Left renal cortex interstitium (tissue), 4 donors: Measurements from ENCODE around the gene IGF1R. TPM values are rescaled to one million over a fixed set of nuclear protein-coding genes. Genes with fewer than 3 reads are reported as not detected.

Experiments
- DNase-seq, 4 donors: peaks; one replicate each; pipeline ENCODE4 v3.0.0-alpha.2; 2013; ENCODE audit warnings: low read depth in 4 of 4, low spot score in 2 of 4, missing footprints in 1 of 4
- polyA plus RNA-seq, 4 donors: library from polyadenylated mRNA; unstranded; fragments of 120-200 nt; gene quantifications; one replicate each; pipeline ENCODE4 v1.2.1, GENCODE V29; 2013; ENCODE audit not compliant: insufficient read length in 4 of 4

The IGF1R gene
- polyA plus RNA-seq, 4 donors, result 38.3 to 61.2 (median 50.7) TPM

- DNase-seq, result no peak
Measured at GRCh38 chr15:98699591-98700424, 51.5 kb downstream of the IGF1R start.

GRCh38 chr15:98700519-98700918, 52.2 kb downstream of the IGF1R start:
- no peak for DNase-seq

GRCh38 chr15:98703126-98703685, 54.9 kb downstream of the IGF1R start:
- no peak for DNase-seq

DNA sequence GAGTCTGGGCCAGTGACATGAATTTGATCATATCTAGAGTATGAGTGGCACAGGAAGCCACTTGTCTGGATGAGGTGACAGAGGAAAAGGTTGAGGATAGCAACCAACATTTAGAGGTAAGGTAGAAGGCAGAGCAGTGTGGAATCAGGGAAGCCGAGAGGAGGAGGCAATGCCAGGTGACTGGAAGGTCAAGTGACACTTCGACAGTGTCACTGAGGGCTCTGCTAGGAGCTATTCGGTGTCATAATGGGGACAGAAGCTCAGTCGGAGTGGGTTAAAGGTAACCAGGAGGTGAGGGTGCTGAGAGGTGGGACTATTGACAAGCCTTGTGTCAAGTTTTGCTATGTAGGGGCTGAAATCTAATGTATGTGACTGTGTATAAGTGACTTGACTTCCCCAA, 56.7 kb downstream of the IGF1R start:
- DNase-seq, result no peak

- no peak for DNase-seq
Measured at GRCh38 chr15:98706387-98706786, 58.0 kb downstream of the IGF1R start.

DNA sequence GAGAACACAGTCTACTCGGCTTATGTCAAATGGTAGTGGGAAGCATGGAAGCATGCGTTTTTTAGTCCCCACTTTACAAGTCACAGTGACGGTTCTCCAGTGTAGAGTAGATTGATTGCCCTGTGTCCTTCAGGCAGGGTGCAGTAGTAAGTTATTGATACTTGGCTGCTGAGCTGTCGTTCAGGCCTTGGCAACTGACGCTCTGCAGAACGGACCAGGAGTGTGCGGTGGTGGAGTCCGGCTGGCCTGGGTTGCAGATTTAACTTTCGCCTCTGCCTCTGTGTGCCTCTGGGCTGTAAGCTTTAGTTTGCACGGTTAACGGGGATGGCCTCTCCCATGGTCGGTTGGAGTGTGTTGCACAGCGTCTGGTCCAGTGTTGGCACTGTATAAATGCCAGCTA, 58.6 kb downstream of the IGF1R start:
- no peak for DNase-seq

DNA sequence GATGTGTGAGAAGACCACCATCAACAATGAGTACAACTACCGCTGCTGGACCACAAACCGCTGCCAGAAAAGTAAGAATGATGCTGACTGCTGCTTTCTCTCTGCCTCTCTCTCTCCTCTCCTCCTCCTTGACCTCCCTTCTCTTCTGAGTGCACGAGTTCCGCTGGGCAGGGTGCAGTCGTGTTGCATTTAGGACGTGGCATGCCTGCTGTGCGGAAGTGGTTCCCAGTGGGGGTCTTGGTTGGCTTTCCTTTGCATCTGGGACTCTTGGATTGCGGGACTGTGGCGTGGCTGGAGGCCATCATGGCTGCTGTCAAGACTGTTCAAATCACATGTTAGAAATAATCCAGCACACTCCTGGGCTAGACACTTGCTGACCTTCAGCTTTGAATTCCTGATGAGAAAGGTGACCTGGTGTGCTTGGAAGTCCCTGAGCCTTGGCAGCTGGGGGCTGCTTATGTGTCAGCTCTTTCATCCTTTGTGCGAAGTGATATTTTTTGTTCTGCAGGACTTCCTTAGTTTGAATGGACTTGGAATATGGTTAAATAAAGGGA, 59.8 kb downstream of the IGF1R start:
- DNase-seq, result no peak

GRCh38 chr15:98711810-98712209, 63.5 kb downstream of the IGF1R start:
- DNase-seq, result no peak

GRCh38 chr15:98712845-98713584, 64.7 kb downstream of the IGF1R start:
- DNase-seq, result no peak

GRCh38 chr15:98713585-98714001, 65.3 kb downstream of the IGF1R start:
- DNase-seq, result no peak

DNA sequence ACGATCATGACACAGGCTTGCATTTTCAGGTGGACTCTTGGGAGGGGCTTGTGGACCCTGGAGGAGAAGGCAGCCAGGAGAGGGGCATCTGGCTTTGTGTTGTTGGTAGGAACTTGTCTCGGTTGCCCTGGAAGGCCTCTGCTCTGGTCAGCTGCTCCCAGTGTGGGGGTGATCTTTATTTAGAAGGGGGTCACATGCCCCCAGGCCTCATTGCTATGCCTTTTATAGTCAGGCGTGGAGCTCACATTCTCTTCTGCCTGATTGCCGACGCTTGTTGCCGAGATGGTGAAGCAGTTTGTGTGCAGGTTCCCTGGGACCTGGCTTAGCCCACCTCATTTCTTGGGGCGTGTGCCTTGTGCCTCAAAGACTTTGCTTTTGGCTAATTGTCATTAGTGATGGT, 66.6 kb downstream of the IGF1R start:
- no peak for DNase-seq

GRCh38 chr15:98715401-98715800, 67.1 kb downstream of the IGF1R start:
- DNase-seq, result no peak

GRCh38 chr15:98715890-98716443, 67.6 kb downstream of the IGF1R start:
- DNase-seq, result no peak

DNA sequence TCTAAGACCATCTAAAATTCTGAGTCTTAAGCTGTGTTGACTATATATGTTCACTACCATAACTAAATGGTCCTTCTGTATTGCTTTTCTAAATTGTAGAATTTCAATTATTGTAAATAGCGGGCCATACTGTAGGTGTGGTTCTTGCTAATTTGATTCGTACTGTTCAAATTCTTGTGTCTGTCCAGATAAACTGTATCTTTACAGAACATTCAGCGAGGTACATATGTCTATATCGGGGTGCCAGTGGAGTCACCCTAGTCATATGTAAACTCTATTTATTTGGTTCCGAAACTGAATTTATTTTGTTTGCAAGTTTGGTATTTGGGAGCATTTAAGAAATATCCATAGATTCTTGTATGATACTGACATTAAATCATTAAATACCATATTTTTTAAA, 69.0 kb downstream of the IGF1R start:
- no peak for DNase-seq

DNA sequence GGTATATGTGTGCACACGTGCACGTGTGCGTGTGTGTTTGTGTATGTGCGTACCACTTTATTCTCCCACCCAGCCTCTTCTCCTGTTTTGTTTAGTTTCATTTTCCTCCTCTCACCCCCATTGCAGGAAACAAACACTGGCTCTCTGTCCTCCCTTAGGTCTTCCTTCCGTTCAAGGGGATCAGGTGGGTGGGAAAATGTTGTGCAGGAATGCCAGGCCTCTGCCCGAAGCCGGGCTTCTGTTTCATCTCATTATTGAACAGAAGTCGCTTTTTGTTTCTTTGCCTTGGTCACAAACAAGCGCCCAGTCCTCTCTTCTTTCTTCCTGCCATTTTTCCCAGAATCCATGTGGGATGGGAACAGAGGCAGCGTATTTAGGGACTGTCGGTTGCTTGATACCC, 69.6 kb downstream of the IGF1R start:
- no peak for DNase-seq

- DNase-seq, result no peak
Measured at GRCh38 chr15:98718426-98719136, 70.2 kb downstream of the IGF1R start.

GRCh38 chr15:98719137-98719740, 70.9 kb downstream of the IGF1R start:
- DNase-seq, result no peak

DNA sequence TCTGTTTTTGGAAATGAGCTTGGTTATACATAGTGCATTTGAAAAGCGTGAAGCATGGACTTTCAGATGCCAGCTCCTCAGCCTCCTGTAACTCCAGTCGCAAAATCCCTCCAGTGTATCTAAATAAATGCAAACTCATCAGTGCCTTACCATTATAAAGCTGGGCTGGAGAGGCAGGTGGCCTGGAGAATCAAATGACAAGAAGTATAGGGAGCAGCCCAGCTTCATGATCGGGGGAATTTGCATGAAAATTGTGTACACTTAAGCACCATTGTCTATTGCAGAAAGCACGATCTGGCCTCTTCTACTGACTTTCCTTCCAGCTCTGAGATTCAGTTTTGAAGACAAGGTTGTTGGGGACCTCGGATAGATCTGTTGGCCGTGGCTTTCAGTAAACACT, 71.7 kb downstream of the IGF1R start:
- DNase-seq, result no peak

- DNase-seq, result no peak
Measured at GRCh38 chr15:98720577-98721565, 72.5 kb downstream of the IGF1R start.
